Gastroesophageal sphincter (tissue), 4 donors: Measurements from ENCODE around the gene KRABD2.

Experiments
- ATAC-seq: fragments of 150-250 bp; one replicate; pipeline ENCODE4 v1.9.1; 2016; ENCODE audit warnings: mild to moderate bottlenecking, moderate library complexity
- H3K27ac ChIP-seq, 4 donors: fragments of 200-600 bp; sonication (generic) in 3 of 4; 1 replicate in 3 of 4; 2 replicates in 1 of 4; pipeline ENCODE4 v1.5.1; 2016 to 2019
- H3K27me3 ChIP-seq: fragments of 200-600 bp; sonication (generic); one replicate; pipeline ENCODE4 v1.5.1; 2019
- H3K36me3 ChIP-seq, 2 donors: fragments of 200-600 bp; sonication (generic); one replicate each; pipeline ENCODE4 v1.5.1; 2019; ENCODE audit warnings: control low read depth in 1 of 2
- H3K4me1 ChIP-seq, 3 donors: fragments of 200-600 bp; sonication (generic); 1 replicate in 2 of 3; 2 replicates in 1 of 3; pipeline ENCODE4 v1.5.1; 2016 to 2019; ENCODE audit warnings: control low read depth in 2 of 3
- H3K4me3 ChIP-seq, 2 donors: fragments of 200-600 bp; sonication (generic); one replicate each; pipeline ENCODE4 v1.5.1; 2019; ENCODE audit warnings: mild to moderate bottlenecking in 1 of 2, moderate library complexity in 1 of 2
- H3K9me3 ChIP-seq, 3 donors: fragments of 200-600 bp; sonication (generic); one replicate each; pipeline ENCODE4 v1.5.1; 2017 to 2019; ENCODE audit warnings: control low read depth in 2 of 3
- EP300 ChIP-seq: sonication (generic); formaldehyde crosslinking; IDR thresholded peaks from one replicate; pipeline ENCODE4 v1.6.1; 2017; ENCODE audit warnings: antibody characterized with exemption, mild to moderate bottlenecking
- POLR2A ChIP-seq, 2 donors: fragments of 450-650 bp; IDR thresholded peaks; one replicate each; pipeline ENCODE4 v1.6.1; 2017; ENCODE audit warnings: antibody characterized with exemption in 2 of 2, mild to moderate bottlenecking in 2 of 2, moderate library complexity in 1 of 2
- POLR2AphosphoS5 ChIP-seq: sonication (generic); formaldehyde crosslinking; IDR thresholded peaks from one replicate; pipeline ENCODE4 v1.6.1; 2017; ENCODE audit warnings: antibody characterized with exemption
- WGBS, 2 donors: methylation state at CpG; one replicate each; pipeline ENCODE4 v1.1.5; 2018; ENCODE audit warnings: low coverage in 1 of 2; 5-methylcytosine and 5-hydroxymethylcytosine counted together
- TF ChIP-seq, protein P1 (sequence below), 4 experiments: fragments of 200-600 bp in 2 of 4; fragments of 450-650 bp in 2 of 4; sonication (generic) in 1 of 4; IDR thresholded peaks; one replicate each; pipeline ENCODE4 v1.5.1; 2017 to 2019; ENCODE audit warnings: antibody characterized with exemption in 4 of 4, mild to moderate bottlenecking in 2 of 4, moderate library complexity in 2 of 4

KRABD2 gene

DNA sequence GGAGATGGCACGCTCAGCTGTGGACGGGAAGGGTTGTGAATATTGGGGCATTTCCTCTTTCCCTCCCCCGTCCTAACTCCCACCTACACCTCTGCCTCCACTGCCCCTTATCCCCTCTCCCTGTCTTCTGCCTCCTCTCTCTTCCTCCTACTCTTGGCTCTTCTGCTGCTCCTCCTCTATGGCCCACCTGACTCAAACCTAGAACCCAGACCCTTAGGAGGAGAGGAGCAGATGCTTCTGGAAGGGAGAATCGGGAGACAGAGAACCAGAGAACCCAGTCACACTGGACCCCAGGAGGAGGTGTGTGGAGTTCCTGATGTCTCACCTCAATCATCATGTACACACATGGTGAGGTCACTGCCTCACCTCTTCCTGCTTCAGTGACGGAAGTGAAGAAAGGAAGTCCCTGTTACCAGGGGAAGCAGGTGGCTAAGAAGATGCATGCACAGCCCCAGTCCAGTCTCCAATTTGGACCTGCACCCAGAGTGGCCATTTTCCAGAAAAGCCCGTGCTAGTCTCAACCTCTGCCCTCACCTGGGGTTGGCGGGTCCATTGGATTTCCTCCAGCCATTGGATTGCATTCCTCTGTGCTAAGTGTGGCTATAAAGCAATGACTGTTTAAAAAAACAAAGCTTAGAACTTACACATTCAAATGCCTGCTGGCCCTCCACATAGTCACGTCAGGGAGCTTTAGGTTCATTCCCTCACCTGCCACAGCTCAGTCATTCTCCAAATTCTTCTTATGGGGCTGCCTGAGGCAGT is 17.1 kb upstream of the KRABD2 start:
- peaks cover 64% of the 10 kb centered on the region for H3K27me3 ChIP-seq
- H3K36me3 ChIP-seq, result no peaks in the 10 kb centered on the region
- no peak overlapping the region for H3K4me3 ChIP-seq
- ATAC-seq, result no peak
- TF ChIP-seq EP300, result no peak
- no peak for TF ChIP-seq POLR2A (IDR thresholded peaks at IDR 0.05)
- TF ChIP-seq POLR2AphosphoS5, result no peak
- TF ChIP-seq, protein P1, sequence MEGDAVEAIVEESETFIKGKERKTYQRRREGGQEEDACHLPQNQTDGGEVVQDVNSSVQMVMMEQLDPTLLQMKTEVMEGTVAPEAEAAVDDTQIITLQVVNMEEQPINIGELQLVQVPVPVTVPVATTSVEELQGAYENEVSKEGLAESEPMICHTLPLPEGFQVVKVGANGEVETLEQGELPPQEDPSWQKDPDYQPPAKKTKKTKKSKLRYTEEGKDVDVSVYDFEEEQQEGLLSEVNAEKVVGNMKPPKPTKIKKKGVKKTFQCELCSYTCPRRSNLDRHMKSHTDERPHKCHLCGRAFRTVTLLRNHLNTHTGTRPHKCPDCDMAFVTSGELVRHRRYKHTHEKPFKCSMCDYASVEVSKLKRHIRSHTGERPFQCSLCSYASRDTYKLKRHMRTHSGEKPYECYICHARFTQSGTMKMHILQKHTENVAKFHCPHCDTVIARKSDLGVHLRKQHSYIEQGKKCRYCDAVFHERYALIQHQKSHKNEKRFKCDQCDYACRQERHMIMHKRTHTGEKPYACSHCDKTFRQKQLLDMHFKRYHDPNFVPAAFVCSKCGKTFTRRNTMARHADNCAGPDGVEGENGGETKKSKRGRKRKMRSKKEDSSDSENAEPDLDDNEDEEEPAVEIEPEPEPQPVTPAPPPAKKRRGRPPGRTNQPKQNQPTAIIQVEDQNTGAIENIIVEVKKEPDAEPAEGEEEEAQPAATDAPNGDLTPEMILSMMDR (IDR thresholded peaks at IDR 0.05), result no peak
- H3K9me3 ChIP-seq, result no peaks in the 10 kb centered on the region
- H3K27ac ChIP-seq, result no peak overlapping the region
- no peaks in the 10 kb centered on the region for H3K4me1 ChIP-seq
- 30 to 32% methylated on average over 2 to 4 of the region's 8 CpGs for WGBS, 2 donors

- no peak overlapping the region for H3K4me3 ChIP-seq
- no peaks in the 10 kb centered on the region for H3K4me1 ChIP-seq
- H3K27ac ChIP-seq, result no peak overlapping the region
- TF ChIP-seq, protein P1 (IDR thresholded peaks at IDR 0.05), result no peak
- no peak for TF ChIP-seq POLR2A (IDR thresholded peaks at IDR 0.05)
- no peak for TF ChIP-seq POLR2AphosphoS5
- TF ChIP-seq EP300, result no peak
- peaks cover 57% of the 10 kb centered on the region for H3K27me3 ChIP-seq
- no peak for ATAC-seq
- WGBS, 2 donors, result no CpG with 5 or more reads among the region's 46 CpGs
- H3K36me3 ChIP-seq, result no peaks in the 10 kb centered on the region
- no peaks in the 10 kb centered on the region for H3K9me3 ChIP-seq
These were observed 16.4 kb upstream of the KRABD2 start for GRCh38 chr17:8392674-8393469.

GRCh38 chr17:8392274-8392673 is 15.8 kb upstream of the KRABD2 start:
- Histone ChIP-seq H3K36me3 (no peaks in the 10 kb centered on the region), H3K27ac (no peak overlapping the region), H3K9me3 (no peaks in the 10 kb centered on the region), H3K27me3 (peaks cover 51% of the 10 kb centered on the region), H3K4me3 (no peak overlapping the region), H3K4me1 (no peaks in the 10 kb centered on the region)
- no peak for TF ChIP-seq POLR2AphosphoS5
- TF ChIP-seq, protein P1 (IDR thresholded peaks at IDR 0.05), result no peak
- no peak for TF ChIP-seq POLR2A (IDR thresholded peaks at IDR 0.05)
- no peak for TF ChIP-seq EP300
- ATAC-seq, result no peak
- no CpG with 5 or more reads among the region's 18 CpGs for WGBS, 2 donors

GRCh38 chr17:8391711-8392110 is 15.2 kb upstream of the KRABD2 start:
- WGBS, 2 donors, result 33 to 40% methylated on average over 1 to 7 of the region's 9 CpGs
- Histone ChIP-seq H3K9me3 (no peaks in the 10 kb centered on the region), H3K27me3 (peaks cover 45% of the 10 kb centered on the region), H3K27ac (no peak overlapping the region), H3K4me3 (no peak overlapping the region), H3K36me3 (no peaks in the 10 kb centered on the region), H3K4me1 (no peaks in the 10 kb centered on the region)
- no peak for TF ChIP-seq POLR2AphosphoS5
- TF ChIP-seq, protein P1 (IDR thresholded peaks at IDR 0.05), result no peak
- no peak for TF ChIP-seq POLR2A (IDR thresholded peaks at IDR 0.05)
- TF ChIP-seq EP300, result no peak
- no peak for ATAC-seq
